ENCODE data around the gene STIP1.

DNA sequence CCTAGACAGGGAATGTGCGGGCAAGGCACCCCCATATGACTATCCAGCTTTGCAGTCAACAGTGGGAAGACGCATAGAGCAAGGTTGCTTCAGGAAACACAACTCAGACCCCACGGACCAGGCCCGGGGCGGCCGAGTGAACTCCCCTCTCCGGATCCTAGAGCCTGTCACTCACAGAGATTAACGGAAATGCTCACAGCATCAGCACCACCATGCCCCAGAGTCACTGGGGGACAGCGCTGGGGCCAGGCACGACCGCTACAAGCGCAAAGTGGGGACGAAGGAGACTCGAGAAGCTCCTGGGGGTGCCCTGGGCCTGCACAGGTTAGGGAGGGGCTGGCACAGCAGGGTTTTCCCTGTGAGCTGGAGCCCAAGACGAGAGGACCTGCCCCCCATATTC is 35.9 kb upstream of the STIP1 start:
- no peak for TF ChIP-seq CTCF (IDR thresholded peaks at IDR 0.05)
- TF ChIP-seq EZH2 (IDR thresholded peaks at IDR 0.05; ENCODE audit: borderline replicate concordance, insufficient read depth, low read depth, low read length, poor library complexity, severe bottlenecking), result no peak
